ENCODE data around the gene RFESD. TPM values are rescaled to one million over a fixed set of nuclear protein-coding genes. Genes with fewer than 3 reads are reported as not detected.

RFESD gene
- total and polyA plus RNA-seq, 7 experiments from 2014 or later, result 2.2 to 21.2 (median 8.8) TPM

- peaks cover 0 to 18% of the 10 kb centered on the region in 2 donors for H3K4me1 ChIP-seq (ENCODE audit: control insufficient read depth in 2 of 2, insufficient read depth in 2 of 2, low read length in 2 of 2)
- Mint-ChIP-seq H3K27ac (peak overlapping the region in 1 of 9 donors; percentile 1), H3K9me3 (peaks cover 0 to 1% (median 0%) of the 10 kb centered on the region in 11 donors), H3K36me3 (peaks cover 5 to 16% (median 10%) of the 10 kb centered on the region in 5 donors), H3K27me3 (no peaks in the 10 kb centered on the region), H3K4me1 (peaks cover 7 to 53% (median 40%) of the 10 kb centered on the region in 7 donors), H3K4me3 (peak overlapping the region in 5 of 10 donors; percentile 48 to 93 (median 62))
- ChIA-PET POLR2A (interaction anchor here (1.0 to 5.4 kb wide), 10 partner anchors 7 to 175 kb away, joined by 3 to 67 read pairs (median 8); partner anchors contain the start of genes ARSK, GLRX, GPR150 and SKIC3), CTCF (interaction anchor here (1.1 to 3.7 kb wide), 2 partner anchors 8 to 25 kb away, joined by 3 to 31 read pairs; no protein-coding TSS in a partner anchor)
- no peaks in the 10 kb centered on the region for H3K9me3 ChIP-seq (ENCODE audit: control insufficient read depth in 2 of 3, low read length in 3 of 3)
- intact Hi-C loops (cut with micrococcal nuclease), result loop anchor here (1.0 to 10.0 kb wide), 10 partner anchors 79 to 1167 kb away; partner anchors contain the start of genes CAST (in 1 of the 2), ELL2 (in 1 of the 2) and RHOBTB3 (in 1 of the 2)
- no peak overlapping the region for H3K27ac ChIP-seq (ENCODE audit: low read depth, low read length)
- DNase-seq (no peak), ATAC-seq (no peak)
- H3K36me3 ChIP-seq (ENCODE audit: control insufficient read depth in 2 of 3, insufficient read depth in 3 of 3, low read length in 3 of 3), result peaks cover 0 to 10% (median 0%) of the 10 kb centered on the region in 3 experiments
- H3K27me3 ChIP-seq (ENCODE audit: control insufficient read depth in 2 of 2, insufficient read depth in 2 of 2, low read length in 2 of 2), result no peaks in the 10 kb centered on the region
- no peak overlapping the region for H3K4me3 ChIP-seq (ENCODE audit: low read length)
Measured at GRCh38 chr5:95647886-95648860, 1.6 kb downstream of the RFESD start.

GRCh38 chr5:95649274-95649673, 2.7 kb downstream of the RFESD start:
- intact Hi-C loops (cut with micrococcal nuclease), result loop anchor here (5.0 to 10.0 kb wide), 7 partner anchors 78 to 1166 kb away; partner anchors contain the start of genes CAST (in 1 of the 2) and RHOBTB3 (in 1 of the 2)
- Mint-ChIP-seq H3K27ac (no peak overlapping the region), H3K4me1 (peaks cover 4 to 49% (median 34%) of the 10 kb centered on the region in 7 donors), H3K4me3 (peak overlapping the region in 2 of 10 donors; percentile 9 to 93), H3K36me3 (peaks cover 6 to 22% (median 12%) of the 10 kb centered on the region in 5 donors), H3K27me3 (no peaks in the 10 kb centered on the region), H3K9me3 (no peaks in the 10 kb centered on the region)
- no peak overlapping the region for H3K27ac ChIP-seq (ENCODE audit: low read depth, low read length)
- POLR2A ChIA-PET, result no interaction called here
- DNase-seq, result no peak
- peaks cover 0 to 14% (median 0%) of the 10 kb centered on the region in 3 experiments for H3K36me3 ChIP-seq (ENCODE audit: control insufficient read depth in 2 of 3, insufficient read depth in 3 of 3, low read length in 3 of 3)
- no peaks in the 10 kb centered on the region for H3K27me3 ChIP-seq (ENCODE audit: control insufficient read depth in 2 of 2, insufficient read depth in 2 of 2, low read length in 2 of 2)
- H3K4me3 ChIP-seq (ENCODE audit: low read length), result no peak overlapping the region
- ATAC-seq, result no peak
- CTCF ChIA-PET, result interaction anchor here (0.9 kb wide), 1 partner anchor 195 kb away, joined by 4 read pairs; no protein-coding TSS in a partner anchor
- H3K9me3 ChIP-seq (ENCODE audit: control insufficient read depth in 2 of 3, low read length in 3 of 3), result no peaks in the 10 kb centered on the region
- H3K4me1 ChIP-seq (ENCODE audit: control insufficient read depth in 2 of 2, insufficient read depth in 2 of 2, low read length in 2 of 2), result peaks cover 0 to 13% of the 10 kb centered on the region in 2 donors

- H3K27me3 Mint-ChIP-seq, result no peaks in the 10 kb centered on the region
- Histone ChIP-seq H3K4me3 (ENCODE audit: low read length) (no peak overlapping the region), H3K9me3 (ENCODE audit: control insufficient read depth in 2 of 3, low read length in 3 of 3) (no peaks in the 10 kb centered on the region), H3K4me1 (ENCODE audit: control insufficient read depth in 2 of 2, insufficient read depth in 2 of 2, low read length in 2 of 2) (peaks cover 0 to 7% of the 10 kb centered on the region in 2 donors), H3K36me3 (ENCODE audit: control insufficient read depth in 2 of 3, insufficient read depth in 3 of 3, low read length in 3 of 3) (peaks cover 0 to 16% (median 0%) of the 10 kb centered on the region in 3 experiments), H3K27ac (ENCODE audit: low read depth, low read length) (no peak overlapping the region), H3K27me3 (ENCODE audit: control insufficient read depth in 2 of 2, insufficient read depth in 2 of 2, low read length in 2 of 2) (no peaks in the 10 kb centered on the region)
- no peak for ATAC-seq
- peaks cover 0 to 42% (median 27%) of the 10 kb centered on the region in 7 donors for H3K4me1 Mint-ChIP-seq
- ChIA-PET CTCF (interaction anchor here (0.9 to 1.8 kb wide), 2 partner anchors 15 to 195 kb away, joined by 4 read pairs; no protein-coding TSS in a partner anchor), POLR2A (interaction anchor here (0.6 kb wide), 1 partner anchor 429 kb away, joined by 6 read pairs; no protein-coding TSS in a partner anchor)
- peak overlapping the region in 1 of 9 donors; percentile 25 for H3K27ac Mint-ChIP-seq
- no peak for DNase-seq
- intact Hi-C loops (cut with micrococcal nuclease), result loop anchor here (5.0 to 10.0 kb wide), 7 partner anchors 77 to 1165 kb away; partner anchors contain the start of genes CAST (in 1 of the 2) and RHOBTB3 (in 1 of the 2)
- peak overlapping the region in 3 of 10 donors; percentile 2 to 16 (median 9) for H3K4me3 Mint-ChIP-seq
- H3K9me3 Mint-ChIP-seq, result no peaks in the 10 kb centered on the region
- H3K36me3 Mint-ChIP-seq, result peaks cover 6 to 22% (median 12%) of the 10 kb centered on the region in 5 donors
Measured at GRCh38 chr5:95649842-95650620, 3.5 kb downstream of the RFESD start.

GRCh38 chr5:95652849-95653248, 6.3 kb downstream of the RFESD start:
- Histone ChIP-seq H3K27me3 (ENCODE audit: control insufficient read depth in 2 of 2, insufficient read depth in 2 of 2, low read length in 2 of 2) (no peaks in the 10 kb centered on the region), H3K27ac (ENCODE audit: low read depth, low read length) (no peak overlapping the region), H3K9me3 (ENCODE audit: control insufficient read depth in 2 of 3, low read length in 3 of 3) (no peaks in the 10 kb centered on the region), H3K36me3 (ENCODE audit: control insufficient read depth in 2 of 3, insufficient read depth in 3 of 3, low read length in 3 of 3) (peaks cover 0 to 18% (median 0%) of the 10 kb centered on the region in 3 experiments), H3K4me3 (ENCODE audit: low read length) (no peak overlapping the region), H3K4me1 (ENCODE audit: control insufficient read depth in 2 of 2, insufficient read depth in 2 of 2, low read length in 2 of 2) (peaks cover 0 to under 1% of the 10 kb centered on the region in 2 donors)
- Mint-ChIP-seq H3K27me3 (no peaks in the 10 kb centered on the region), H3K4me3 (no peak overlapping the region), H3K4me1 (peaks cover 0 to 24% (median 17%) of the 10 kb centered on the region in 7 donors), H3K9me3 (no peaks in the 10 kb centered on the region), H3K27ac (no peak overlapping the region), H3K36me3 (peaks cover 6 to 41% (median 12%) of the 10 kb centered on the region in 5 donors)
- DNase-seq (no peak), ATAC-seq (no peak)
- ChIA-PET POLR2A (no interaction called here), CTCF (interaction anchor here (0.5 to 2.1 kb wide), 5 partner anchors 10 to 300 kb away, joined by 3 to 7 read pairs (median 3); no protein-coding TSS in a partner anchor)
- intact Hi-C loops (cut with micrococcal nuclease), result no loop called here

- Histone ChIP-seq H3K27me3 (ENCODE audit: control insufficient read depth in 2 of 2, insufficient read depth in 2 of 2, low read length in 2 of 2) (no peaks in the 10 kb centered on the region), H3K4me1 (ENCODE audit: control insufficient read depth in 2 of 2, insufficient read depth in 2 of 2, low read length in 2 of 2) (no peaks in the 10 kb centered on the region), H3K27ac (ENCODE audit: low read depth, low read length) (no peak overlapping the region), H3K9me3 (ENCODE audit: control insufficient read depth in 2 of 3, low read length in 3 of 3) (no peaks in the 10 kb centered on the region), H3K4me3 (ENCODE audit: low read length) (no peak overlapping the region), H3K36me3 (ENCODE audit: control insufficient read depth in 2 of 3, insufficient read depth in 3 of 3, low read length in 3 of 3) (peaks cover 0 to 18% (median 0%) of the 10 kb centered on the region in 3 experiments)
- Mint-ChIP-seq H3K9me3 (no peaks in the 10 kb centered on the region), H3K27ac (no peak overlapping the region), H3K4me1 (peaks cover 0 to 12% (median 12%) of the 10 kb centered on the region in 7 donors), H3K36me3 (peaks cover 6 to 41% (median 12%) of the 10 kb centered on the region in 5 donors), H3K4me3 (no peak overlapping the region), H3K27me3 (no peaks in the 10 kb centered on the region)
- ChIA-PET CTCF (no interaction called here), POLR2A (no interaction called here)
- no peak for DNase-seq
- ATAC-seq, result no peak
- intact Hi-C loops (cut with micrococcal nuclease), result no loop called here
Measured at GRCh38 chr5:95654196-95654595, 7.6 kb downstream of the RFESD start.

Data from naive thymus-derived CD4-positive, alpha-beta T cell (primary cell).